ENCODE results near the gene C1QTNF4. TPM values are rescaled to one million over a fixed set of nuclear protein-coding genes. Genes with fewer than 3 reads are reported as not detected.
A peak's percentile ranks its signal among the peaks of the same experiment; 100 is the strongest.

Gene C1QTNF4
- total RNA-seq, 2 experiments from 2014 or later: 0.41 to 0.92 TPM

GRCh38 chr11:47587039-47587716, 7.0 kb downstream of the C1QTNF4 start:
- Mint-ChIP-seq H3K27me3 (no peaks in the 10 kb centered on the region), H3K4me3 (no peak overlapping the region), H3K4me1 (ENCODE audit: low read depth) (no peaks in the 10 kb centered on the region), H3K27ac (no peak overlapping the region), H3K36me3 (ENCODE audit: low read depth) (peaks cover 29% of the 10 kb centered on the region), H3K9me3 (no peaks in the 10 kb centered on the region)
- ChIA-PET CTCF (no interaction called here), POLR2A (no interaction called here)
- H3K4me3 ChIP-seq (ENCODE audit: low read length): no peak overlapping the region
- no peaks in the 10 kb centered on the region for H3K9me3 ChIP-seq (ENCODE audit: control insufficient read depth in 1 of 2, insufficient read depth in 1 of 2, low read length in 2 of 2)
- no peak overlapping the region for H3K27ac ChIP-seq (ENCODE audit: low read depth in 1 of 2, low read length in 2 of 2)
- no peak for ATAC-seq (ENCODE audit: poor library complexity)
- H3K27me3 ChIP-seq (ENCODE audit: control insufficient read depth in 1 of 2, insufficient read depth in 2 of 2, low read length in 2 of 2): peaks cover 1 to 4% of the 10 kb centered on the region in 2 experiments
- H3K36me3 ChIP-seq (ENCODE audit: insufficient read depth, low read length): peaks cover 28% of the 10 kb centered on the region
- H3K4me1 ChIP-seq (ENCODE audit: insufficient read depth, low read length): no peaks in the 10 kb centered on the region
- no peak for DNase-seq
- TF ChIP-seq, protein P1, sequence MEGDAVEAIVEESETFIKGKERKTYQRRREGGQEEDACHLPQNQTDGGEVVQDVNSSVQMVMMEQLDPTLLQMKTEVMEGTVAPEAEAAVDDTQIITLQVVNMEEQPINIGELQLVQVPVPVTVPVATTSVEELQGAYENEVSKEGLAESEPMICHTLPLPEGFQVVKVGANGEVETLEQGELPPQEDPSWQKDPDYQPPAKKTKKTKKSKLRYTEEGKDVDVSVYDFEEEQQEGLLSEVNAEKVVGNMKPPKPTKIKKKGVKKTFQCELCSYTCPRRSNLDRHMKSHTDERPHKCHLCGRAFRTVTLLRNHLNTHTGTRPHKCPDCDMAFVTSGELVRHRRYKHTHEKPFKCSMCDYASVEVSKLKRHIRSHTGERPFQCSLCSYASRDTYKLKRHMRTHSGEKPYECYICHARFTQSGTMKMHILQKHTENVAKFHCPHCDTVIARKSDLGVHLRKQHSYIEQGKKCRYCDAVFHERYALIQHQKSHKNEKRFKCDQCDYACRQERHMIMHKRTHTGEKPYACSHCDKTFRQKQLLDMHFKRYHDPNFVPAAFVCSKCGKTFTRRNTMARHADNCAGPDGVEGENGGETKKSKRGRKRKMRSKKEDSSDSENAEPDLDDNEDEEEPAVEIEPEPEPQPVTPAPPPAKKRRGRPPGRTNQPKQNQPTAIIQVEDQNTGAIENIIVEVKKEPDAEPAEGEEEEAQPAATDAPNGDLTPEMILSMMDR (IDR thresholded peaks at IDR 0.05): no peak
- intact Hi-C loops (cut with DNase I, micrococcal nuclease): loop anchor here in 1 of 2 experiments (10.0 kb wide), 1 partner anchor 342 kb away; the partner anchor contains the start of gene ACP2

- no peak within 1 kb of the TSS for H3K27ac ChIP-seq (ENCODE audit: low read depth in 1 of 2, low read length in 2 of 2)
- Mint-ChIP-seq H3K9me3 (no peaks in the 10 kb centered on the region), H3K36me3 (ENCODE audit: low read depth) (peaks cover 38% of the 10 kb centered on the region), H3K4me1 (ENCODE audit: low read depth) (no peaks in the 10 kb centered on the region), H3K27me3 (no peaks in the 10 kb centered on the region), H3K27ac (no peak within 1 kb of the TSS), H3K4me3 (no peak within 1 kb of the TSS)
- H3K36me3 ChIP-seq (ENCODE audit: insufficient read depth, low read length): peaks cover 37% of the 10 kb centered on the region
- H3K27me3 ChIP-seq (ENCODE audit: control insufficient read depth in 1 of 2, insufficient read depth in 2 of 2, low read length in 2 of 2): no peaks in the 10 kb centered on the region
- ChIA-PET CTCF (no interaction called here), POLR2A (no interaction called here)
- ATAC-seq (ENCODE audit: poor library complexity): no peak
- no peaks in the 10 kb centered on the region for H3K4me1 ChIP-seq (ENCODE audit: insufficient read depth, low read length)
- H3K4me3 ChIP-seq (ENCODE audit: low read length): no peak within 1 kb of the TSS
- TF ChIP-seq, protein P1 (IDR thresholded peaks at IDR 0.05): no peak
- H3K9me3 ChIP-seq (ENCODE audit: control insufficient read depth in 1 of 2, insufficient read depth in 1 of 2, low read length in 2 of 2): no peaks in the 10 kb centered on the region
- intact Hi-C loops (cut with DNase I, micrococcal nuclease): loop anchor here in 1 of 2 experiments (10.0 kb wide), 1 partner anchor 341 kb away; the partner anchor contains the start of gene ACP2
- no peak for DNase-seq
Observed at GRCh38 chr11:47586098-47586855, 7.9 kb downstream of the C1QTNF4 start, which contains the start of gene FAM180B. TSS of gene FAM180B (plus strand) at chr11:47586678. CDS start at chr11:47586769, 91 bp downstream.

GRCh38 chr11:47583844-47584243, 10.4 kb downstream of the C1QTNF4 start:
- TF ChIP-seq, protein P1 (IDR thresholded peaks at IDR 0.05): no peak
- intact Hi-C loops (cut with DNase I, micrococcal nuclease): loop anchor here in 1 of 2 experiments (10.0 kb wide), 1 partner anchor 339 kb away; the partner anchor contains the start of gene ACP2
- H3K4me3 Mint-ChIP-seq: peak overlapping the region; percentile 54
- no peak overlapping the region for H3K27ac ChIP-seq (ENCODE audit: low read depth in 1 of 2, low read length in 2 of 2)
- H3K36me3 ChIP-seq (ENCODE audit: insufficient read depth, low read length): peaks cover 47% of the 10 kb centered on the region
- peaks cover 18% of the 10 kb centered on the region for H3K4me1 ChIP-seq (ENCODE audit: insufficient read depth, low read length)
- DNase-seq (no peak), ATAC-seq (ENCODE audit: poor library complexity) (no peak)
- no peak overlapping the region for H3K27ac Mint-ChIP-seq
- H3K9me3 Mint-ChIP-seq: no peaks in the 10 kb centered on the region
- no peaks in the 10 kb centered on the region for H3K27me3 Mint-ChIP-seq
- peaks cover 18% of the 10 kb centered on the region for H3K4me1 Mint-ChIP-seq (ENCODE audit: low read depth)
- no peak overlapping the region for H3K4me3 ChIP-seq (ENCODE audit: low read length)
- ChIA-PET POLR2A (no interaction called here), CTCF (no interaction called here)
- no peaks in the 10 kb centered on the region for H3K27me3 ChIP-seq (ENCODE audit: control insufficient read depth in 1 of 2, insufficient read depth in 2 of 2, low read length in 2 of 2)
- H3K36me3 Mint-ChIP-seq (ENCODE audit: low read depth): peaks cover 53% of the 10 kb centered on the region
- no peaks in the 10 kb centered on the region for H3K9me3 ChIP-seq (ENCODE audit: control insufficient read depth in 1 of 2, insufficient read depth in 1 of 2, low read length in 2 of 2)
